Measurements from ENCODE around the gene CCSER1. TPM values are rescaled to one million over a fixed set of nuclear protein-coding genes. Genes with fewer than 3 reads are reported as not detected.

CCSER1 gene
- total and polyA plus RNA-seq, 4 donors, result 0.18 to 2.3 (median 1.2) TPM

- no peaks in the 10 kb centered on the region for H3K36me3 ChIP-seq (ENCODE audit: control insufficient read depth in 4 of 4, insufficient read depth in 3 of 4, low read depth in 1 of 4, low read length in 3 of 4)
These were observed 318.2 kb downstream of the CCSER1 start for GRCh38 chr4:90445380-90445779.

GRCh38 chr4:90449626-90450025 is 322.4 kb downstream of the CCSER1 start:
- H3K36me3 ChIP-seq (ENCODE audit: control insufficient read depth in 4 of 4, insufficient read depth in 3 of 4, low read depth in 1 of 4, low read length in 3 of 4), result no peaks in the 10 kb centered on the region
- WGBS, result 85% methylated on average over 2 of the region's 2 CpGs
- TF ChIP-seq SP1 (IDR thresholded peaks at IDR 0.05) (no peak), JUND (IDR thresholded peaks at IDR 0.05) (no peak), REST (IDR thresholded peaks at IDR 0.05) (no peak), TAF1 (conservative IDR thresholded peaks at IDR 0.05) (no peak), EGR1 (IDR thresholded peaks at IDR 0.05; ENCODE audit: low read depth in 2 of 2) (no peak), YY1 (IDR thresholded peaks at IDR 0.05) (no peak), MAX (IDR thresholded peaks at IDR 0.05) (no peak), ATF3 (IDR thresholded peaks at IDR 0.05) (no peak), HNF4G (IDR thresholded peaks at IDR 0.05) (no peak)
- no peaks in the 10 kb centered on the region for H3K4me1 ChIP-seq (ENCODE audit: control insufficient read depth in 4 of 4, insufficient read depth in 4 of 4, low read length in 3 of 4)
- H3K27ac ChIP-seq (ENCODE audit: low read depth in 1 of 2, low read length in 2 of 2), result no peak overlapping the region
- H3K9me3 ChIP-seq (ENCODE audit: control insufficient read depth in 4 of 4, low read length in 3 of 4), result peaks cover 0 to 3% (median 0%) of the 10 kb centered on the region in 4 donors
- H3K4me3 ChIP-seq (ENCODE audit: low read depth in 1 of 3, low read length in 3 of 3), result no peak overlapping the region
- H3K9ac ChIP-seq (ENCODE audit: low read depth in 1 of 2, low read length in 2 of 2), result no peak overlapping the region
- peaks cover 0 to 3% (median 0%) of the 10 kb centered on the region in 4 donors for H3K27me3 ChIP-seq (ENCODE audit: control insufficient read depth in 4 of 4, insufficient read depth in 4 of 4, low read length in 3 of 4)
- DNase-seq (ENCODE audit: low spot score), result no peak

More at GRCh38 chr4:90445380-90445779, 318.2 kb downstream of the CCSER1 start:
- Histone ChIP-seq H3K4me3 (ENCODE audit: low read depth in 1 of 3, low read length in 3 of 3) (no peak overlapping the region), H3K4me1 (ENCODE audit: control insufficient read depth in 4 of 4, insufficient read depth in 4 of 4, low read length in 3 of 4) (no peaks in the 10 kb centered on the region), H3K9ac (ENCODE audit: low read depth in 1 of 2, low read length in 2 of 2) (no peak overlapping the region), H3K9me3 (ENCODE audit: control insufficient read depth in 4 of 4, low read length in 3 of 4) (peaks cover 0 to 3% (median 0%) of the 10 kb centered on the region in 4 donors), H3K27me3 (ENCODE audit: control insufficient read depth in 4 of 4, insufficient read depth in 4 of 4, low read length in 3 of 4) (peaks cover 0 to 3% (median 0%) of the 10 kb centered on the region in 4 donors), H3K27ac (ENCODE audit: low read depth in 1 of 2, low read length in 2 of 2) (no peak overlapping the region)
- 83% methylated on average over 2 of the region's 2 CpGs for WGBS
- no peak for DNase-seq (ENCODE audit: low spot score)
- no peak for TF ChIP-seq TAF1 (conservative IDR thresholded peaks at IDR 0.05)
- TF ChIP-seq REST (IDR thresholded peaks at IDR 0.05), result no peak
- TF ChIP-seq ZBTB33 (IDR thresholded peaks at IDR 0.05), result no peak

All from liver (tissue), 9 donors.